Muscle layer of colon (tissue), 2 donors: ENCODE data around the gene MOB3C.

Source experiments
- H3K27ac ChIP-seq: one replicate; pipeline ENCODE4 v1.7.0; 2013; ENCODE audit warnings: low read depth, mild to moderate bottlenecking, low read length, moderate library complexity
- H3K27me3 ChIP-seq, 2 donors: one replicate each; pipeline ENCODE4 v1.7.0; 2013; ENCODE audit warnings: low read length in 2 of 2, mild to moderate bottlenecking in 2 of 2; ENCODE audit not compliant: insufficient read depth in 2 of 2, control insufficient read depth in 1 of 2
- H3K36me3 ChIP-seq: one replicate; pipeline ENCODE4 v1.7.0; 2013; ENCODE audit warnings: mild to moderate bottlenecking, low read length; ENCODE audit not compliant: insufficient read depth
- H3K4me1 ChIP-seq: one replicate; pipeline ENCODE4 v1.7.0; 2013; ENCODE audit warnings: mild to moderate bottlenecking, low read length; ENCODE audit not compliant: insufficient read depth
- H3K4me3 ChIP-seq, 2 donors: one replicate each; pipeline ENCODE4 v1.7.0; 2013; ENCODE audit warnings: low read length in 2 of 2, low read depth in 1 of 2, mild to moderate bottlenecking in 1 of 2, moderate library complexity in 1 of 2
- H3K9ac ChIP-seq: one replicate; pipeline ENCODE4 v1.7.0; 2013; ENCODE audit warnings: low read length
- H3K9me3 ChIP-seq: one replicate; pipeline ENCODE4 v1.7.0; 2013; ENCODE audit warnings: mild to moderate bottlenecking, low read length
- donor health status: abdominal sarcoma.
- donor health status: Adenocarcinoma of cecum.

Gene MOB3C

DNA sequence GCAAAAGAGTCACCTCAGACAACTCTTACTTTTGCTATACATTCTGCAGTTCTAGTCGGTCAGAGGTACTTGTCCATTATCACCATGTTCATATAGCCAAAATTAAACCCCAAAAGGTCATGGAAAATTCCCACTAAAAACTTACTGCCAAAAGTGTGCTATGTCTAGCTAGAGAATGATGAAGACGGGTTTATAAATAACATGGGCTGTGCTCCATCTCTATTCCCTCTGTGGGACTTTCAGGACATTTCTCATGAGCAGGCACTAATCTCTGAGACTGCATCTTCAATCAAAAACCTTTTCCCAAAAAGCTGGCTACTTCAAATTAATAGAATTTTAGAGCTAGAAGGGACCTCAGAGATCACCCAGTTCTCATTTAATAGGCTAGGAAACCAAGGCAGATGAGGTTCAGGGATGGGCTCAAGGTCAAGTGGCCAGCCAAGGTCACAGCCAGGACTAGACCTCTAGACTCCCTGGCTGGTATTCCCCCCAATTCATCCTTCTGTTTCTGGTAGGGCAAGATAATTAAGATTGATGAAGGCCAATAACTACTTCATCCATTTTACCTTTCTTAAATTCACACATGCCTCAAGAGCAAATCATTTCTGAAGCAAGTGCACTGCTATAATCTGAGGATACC, 21.0 kb upstream of the MOB3C start:
- H3K4me1 ChIP-seq: peaks cover 22% of the 10 kb centered on the region
- no peaks in the 10 kb centered on the region for H3K9me3 ChIP-seq
- no peak overlapping the region for H3K4me3 ChIP-seq
- H3K9ac ChIP-seq: no peak overlapping the region
- H3K27me3 ChIP-seq: no peaks in the 10 kb centered on the region
- H3K36me3 ChIP-seq: peaks cover 24% of the 10 kb centered on the region
- H3K27ac ChIP-seq: no peak overlapping the region

DNA sequence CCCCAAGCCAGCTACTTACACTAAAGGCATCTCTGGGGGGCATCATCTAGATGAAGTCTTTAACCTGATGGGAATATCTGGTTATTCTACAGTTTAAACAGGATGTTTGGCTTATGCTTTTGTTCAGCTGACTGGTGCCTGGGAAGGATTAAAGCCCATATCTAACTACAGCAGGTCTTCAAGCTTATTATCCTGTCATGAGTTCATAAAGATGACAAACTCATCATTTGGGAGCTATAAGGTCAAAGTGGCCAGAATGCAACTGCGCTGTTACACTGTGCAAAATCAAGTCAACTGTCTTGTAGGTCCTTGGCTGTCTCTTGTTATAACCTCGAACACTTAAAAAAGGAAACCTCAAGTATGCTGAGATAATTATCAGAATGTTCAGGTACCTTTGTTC, 18.6 kb upstream of the MOB3C start:
- no peak overlapping the region for H3K27ac ChIP-seq
- no peaks in the 10 kb centered on the region for H3K27me3 ChIP-seq
- H3K4me1 ChIP-seq: peaks cover 15% of the 10 kb centered on the region
- peaks cover 34% of the 10 kb centered on the region for H3K36me3 ChIP-seq
- no peaks in the 10 kb centered on the region for H3K9me3 ChIP-seq
- no peak overlapping the region for H3K4me3 ChIP-seq
- H3K9ac ChIP-seq: no peak overlapping the region

DNA sequence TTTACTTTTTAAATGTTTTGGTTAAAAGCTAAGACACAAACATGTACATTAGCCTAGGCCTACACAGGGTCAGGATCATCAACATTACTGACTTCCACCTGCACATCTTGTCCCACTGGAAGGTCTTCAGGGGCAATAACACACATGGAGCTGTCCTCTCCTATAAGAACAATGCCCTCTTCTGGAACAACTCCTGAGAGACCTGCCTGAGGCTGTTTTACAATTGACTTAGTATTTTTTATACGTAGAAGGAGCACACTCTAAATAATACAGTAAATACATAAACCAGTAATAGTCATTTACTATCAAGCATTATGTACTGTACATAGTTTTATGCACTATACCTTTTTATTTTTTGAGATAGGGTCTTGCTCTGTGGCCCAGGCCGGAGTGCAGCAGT, 14.1 kb upstream of the MOB3C start:
- no peak overlapping the region for H3K9ac ChIP-seq
- H3K27me3 ChIP-seq: no peaks in the 10 kb centered on the region
- peaks cover 31% of the 10 kb centered on the region for H3K36me3 ChIP-seq
- H3K4me3 ChIP-seq: no peak overlapping the region
- H3K4me1 ChIP-seq: no peaks in the 10 kb centered on the region
- H3K9me3 ChIP-seq: no peaks in the 10 kb centered on the region
- no peak overlapping the region for H3K27ac ChIP-seq

DNA sequence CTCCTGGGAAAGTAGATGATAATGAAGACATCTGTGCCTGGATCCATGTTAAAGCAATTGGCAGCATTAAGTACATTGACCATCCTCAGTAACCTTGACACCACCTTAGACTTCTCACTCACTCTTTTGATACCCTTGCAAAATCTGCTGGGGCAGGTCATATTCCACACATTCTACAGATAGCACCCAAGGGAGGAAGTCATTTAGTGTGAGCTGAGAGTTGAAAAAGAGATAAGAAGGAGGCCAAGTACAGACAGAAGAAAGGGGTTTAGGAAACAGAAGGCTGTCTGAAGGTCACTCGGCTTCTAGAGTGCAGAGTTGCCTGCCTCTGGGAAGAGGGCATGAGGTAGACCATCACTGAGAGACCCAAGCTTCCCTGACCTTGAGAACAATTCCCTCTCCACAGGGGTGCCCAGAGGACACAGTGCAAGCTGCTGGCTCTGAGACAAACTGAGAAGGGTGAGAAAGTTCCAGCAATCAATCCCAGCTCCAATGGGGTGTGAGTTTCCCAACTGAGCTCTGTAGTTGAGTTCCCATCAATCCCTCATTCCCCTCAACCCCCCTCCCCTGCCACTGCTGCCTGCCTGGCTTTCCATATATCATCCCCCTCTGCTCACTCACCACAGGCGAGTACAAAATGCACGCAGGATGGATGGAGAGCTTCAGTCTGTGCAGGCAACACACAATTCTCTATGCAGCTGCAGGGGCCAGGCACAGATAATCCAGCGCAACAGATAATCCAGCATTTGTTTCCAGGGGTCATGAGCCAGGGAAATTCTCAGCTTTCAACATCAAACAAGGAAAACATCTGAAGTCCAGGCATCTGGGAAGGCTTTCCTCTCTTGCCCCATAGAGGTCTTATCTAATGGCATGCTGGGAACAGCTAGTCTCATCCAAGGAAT, 7.4 kb upstream of the MOB3C start:
- no peaks in the 10 kb centered on the region for H3K36me3 ChIP-seq
- H3K9me3 ChIP-seq: no peaks in the 10 kb centered on the region
- H3K27ac ChIP-seq: no peak overlapping the region
- H3K4me1 ChIP-seq: no peaks in the 10 kb centered on the region
- no peak overlapping the region for H3K4me3 ChIP-seq
- no peaks in the 10 kb centered on the region for H3K27me3 ChIP-seq
- H3K9ac ChIP-seq: no peak overlapping the region

DNA sequence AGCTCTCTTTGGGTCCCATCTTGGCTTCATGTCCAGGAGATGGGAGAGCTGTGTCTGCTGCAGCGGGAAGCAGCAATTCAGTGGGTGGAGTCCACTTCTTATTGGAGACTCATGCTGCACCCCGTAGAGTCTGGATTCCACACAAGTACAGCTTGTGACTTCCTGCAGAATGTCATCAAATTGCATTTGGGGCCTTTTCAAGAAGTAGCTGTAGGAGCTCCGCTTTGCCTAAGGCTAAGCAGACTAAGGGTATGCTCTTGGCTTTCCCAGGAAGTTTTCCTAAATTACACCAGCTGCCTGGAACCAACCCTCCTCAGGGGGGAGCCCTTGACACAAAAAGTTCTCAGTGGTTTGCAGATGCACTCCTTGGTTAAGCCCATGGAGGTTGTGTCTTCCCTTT, 5.7 kb upstream of the MOB3C start:
- Histone ChIP-seq H3K36me3 (no peaks in the 10 kb centered on the region), H3K9me3 (no peaks in the 10 kb centered on the region), H3K27ac (no peak overlapping the region), H3K4me3 (no peak overlapping the region), H3K27me3 (no peaks in the 10 kb centered on the region), H3K9ac (no peak overlapping the region), H3K4me1 (peaks cover 4% of the 10 kb centered on the region)

DNA sequence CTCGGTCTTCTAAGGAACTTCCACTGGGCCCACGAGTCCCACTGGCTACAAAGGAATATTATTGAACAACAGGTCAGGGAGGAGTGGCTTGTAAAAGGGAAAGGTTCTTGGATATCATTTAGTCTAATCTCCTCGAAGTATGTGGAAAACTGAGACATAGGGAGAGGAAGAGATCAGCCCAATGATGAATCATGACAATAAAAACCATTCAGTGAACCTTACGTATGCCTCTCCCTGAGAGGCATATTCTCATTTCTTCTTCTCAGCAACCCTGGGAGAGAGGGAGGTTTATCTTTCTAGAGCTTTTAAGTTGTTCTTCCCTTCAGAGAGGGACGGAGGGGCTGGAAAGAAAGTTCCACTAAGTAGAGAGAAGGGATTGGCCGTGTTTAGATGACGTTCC, 5.3 kb upstream of the MOB3C start:
- H3K27ac ChIP-seq: no peak overlapping the region
- H3K9ac ChIP-seq: no peak overlapping the region
- H3K9me3 ChIP-seq: no peaks in the 10 kb centered on the region
- no peaks in the 10 kb centered on the region for H3K36me3 ChIP-seq
- H3K4me3 ChIP-seq: no peak overlapping the region
- H3K4me1 ChIP-seq: peaks cover 8% of the 10 kb centered on the region
- H3K27me3 ChIP-seq: no peaks in the 10 kb centered on the region

DNA sequence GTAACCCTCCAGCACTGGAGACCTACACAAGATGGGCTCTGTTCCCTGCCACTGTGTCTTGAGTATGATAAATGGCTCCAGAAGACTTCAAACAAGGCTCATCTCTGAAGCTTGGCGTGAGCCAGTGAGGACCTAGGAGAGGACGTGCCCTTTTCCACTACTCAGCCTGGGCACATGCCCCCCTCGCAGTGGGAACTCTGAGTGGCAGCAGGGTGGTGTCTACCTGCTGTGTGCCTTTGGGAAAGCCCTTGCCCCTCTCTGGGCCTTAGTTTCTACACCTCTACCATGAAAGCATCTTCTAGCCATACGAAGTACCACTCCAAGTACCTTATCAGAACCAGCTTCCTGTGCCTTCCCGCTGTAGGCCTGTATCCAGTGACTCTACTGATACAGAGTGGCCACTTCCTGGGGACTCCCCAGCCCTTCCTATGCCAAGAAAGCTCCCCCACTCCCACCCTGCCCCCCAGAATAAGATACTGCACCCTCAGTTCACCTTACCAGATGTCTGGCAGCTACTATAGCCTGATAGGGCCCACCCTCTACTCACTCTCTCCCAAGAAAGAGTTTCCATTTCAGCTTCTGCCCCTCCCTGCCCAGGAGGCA, 3.1 kb upstream of the MOB3C start:
- Histone ChIP-seq H3K36me3 (no peaks in the 10 kb centered on the region), H3K9me3 (no peaks in the 10 kb centered on the region), H3K4me1 (peaks cover 21% of the 10 kb centered on the region), H3K4me3 (no peak overlapping the region), H3K9ac (no peak overlapping the region), H3K27me3 (no peaks in the 10 kb centered on the region), H3K27ac (no peak overlapping the region)

DNA sequence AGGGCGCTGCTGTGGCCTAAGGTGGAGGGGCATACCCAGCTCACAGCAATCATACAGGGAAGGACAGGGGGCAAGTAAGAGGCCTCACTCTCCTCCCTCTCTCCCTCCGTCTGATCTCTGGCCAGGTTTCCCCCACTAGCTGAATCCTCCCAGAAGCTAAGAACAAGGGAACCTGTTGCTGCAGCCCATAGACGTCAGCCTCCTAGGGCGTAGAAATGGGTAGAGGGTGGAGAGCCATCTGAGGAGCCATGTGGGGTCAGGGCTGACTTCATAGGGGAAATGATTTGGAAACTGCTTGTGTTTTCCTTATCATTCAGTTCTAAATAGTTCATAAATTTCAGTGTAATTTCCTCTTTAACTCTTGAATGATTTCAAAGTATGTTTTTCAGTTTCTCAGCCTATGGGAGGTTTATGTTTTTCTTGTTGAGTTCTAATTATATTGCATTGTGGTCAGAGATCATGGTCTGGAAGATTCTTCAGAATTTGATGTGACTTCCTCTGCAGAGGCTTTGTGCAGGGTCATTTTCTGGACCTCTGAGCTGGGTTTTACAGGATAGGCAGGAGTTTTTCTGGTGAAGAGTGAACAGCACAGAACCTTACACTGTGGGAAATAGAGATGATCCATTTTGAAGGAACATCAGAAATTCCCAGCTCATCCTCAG, 2.3 kb upstream of the MOB3C start:
- H3K4me3 ChIP-seq: no peak overlapping the region
- H3K27me3 ChIP-seq: no peaks in the 10 kb centered on the region
- H3K9ac ChIP-seq: no peak overlapping the region
- H3K9me3 ChIP-seq: no peaks in the 10 kb centered on the region
- peaks cover 30% of the 10 kb centered on the region for H3K4me1 ChIP-seq
- no peaks in the 10 kb centered on the region for H3K36me3 ChIP-seq
- no peak overlapping the region for H3K27ac ChIP-seq

DNA sequence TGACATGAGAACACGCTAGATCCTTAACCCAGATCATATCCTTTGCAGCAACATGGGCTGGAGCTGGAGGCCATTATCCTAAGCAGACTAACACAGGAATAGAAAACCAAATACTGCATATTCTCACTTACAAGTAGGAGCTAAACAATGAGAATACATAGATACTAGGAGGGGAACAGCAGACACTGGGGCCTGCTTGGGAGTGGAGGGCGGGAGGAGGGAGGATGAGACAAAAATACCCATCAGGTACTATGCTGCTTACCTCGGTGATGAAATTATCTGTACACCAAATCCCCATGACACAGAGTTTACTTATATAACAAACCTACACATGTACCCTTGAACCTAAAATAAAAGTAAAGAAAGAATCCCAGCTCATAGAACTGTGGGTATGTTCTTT, 1.2 kb upstream of the MOB3C start:
- Histone ChIP-seq H3K4me3 (no peak overlapping the region), H3K4me1 (peaks cover 40% of the 10 kb centered on the region), H3K36me3 (no peaks in the 10 kb centered on the region), H3K9ac (no peak overlapping the region), H3K27me3 (no peaks in the 10 kb centered on the region), H3K9me3 (no peaks in the 10 kb centered on the region), H3K27ac (peak overlapping the region; percentile 1)

DNA sequence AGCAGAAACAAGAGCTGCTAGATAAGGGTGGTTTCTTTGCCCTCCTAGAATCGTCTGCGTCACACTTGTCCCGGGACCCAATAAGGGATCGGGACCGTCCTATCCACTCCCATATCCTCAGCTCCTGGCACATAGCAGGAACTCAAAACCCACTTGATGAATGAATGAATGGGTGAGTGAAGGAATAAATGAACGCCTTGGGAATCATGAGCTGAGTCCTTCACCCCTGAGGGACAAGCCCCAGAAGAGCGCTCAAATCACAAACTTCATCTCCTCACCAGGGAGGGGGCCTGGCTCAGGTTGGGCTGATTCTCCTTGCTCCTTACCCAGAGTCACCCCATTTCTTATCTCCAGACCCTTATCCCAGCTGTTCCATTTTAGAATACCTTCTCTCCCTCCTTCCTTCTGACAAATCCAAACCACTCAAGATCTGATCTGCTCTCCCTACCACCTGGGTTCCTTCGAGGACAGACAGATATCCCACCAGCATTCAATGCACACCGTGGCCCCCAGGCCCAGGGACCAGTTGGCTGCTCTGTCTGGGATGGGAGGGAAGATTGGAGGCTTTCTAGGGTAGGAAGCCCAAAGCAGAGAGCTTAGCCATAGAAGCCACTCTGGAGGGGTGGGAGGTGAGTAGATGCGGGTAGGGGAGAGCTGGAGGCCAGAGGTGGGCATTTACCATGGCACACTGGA, 643 bp upstream of the MOB3C start:
- H3K9ac ChIP-seq: peak overlapping the region; percentile 96
- peak overlapping the region; percentile 95 for H3K27ac ChIP-seq
- H3K4me1 ChIP-seq: peaks cover 43% of the 10 kb centered on the region
- H3K27me3 ChIP-seq: no peaks in the 10 kb centered on the region
- no peaks in the 10 kb centered on the region for H3K9me3 ChIP-seq
- no peaks in the 10 kb centered on the region for H3K36me3 ChIP-seq
- peak overlapping the region; percentile 86 to 93 for H3K4me3 ChIP-seq

DNA sequence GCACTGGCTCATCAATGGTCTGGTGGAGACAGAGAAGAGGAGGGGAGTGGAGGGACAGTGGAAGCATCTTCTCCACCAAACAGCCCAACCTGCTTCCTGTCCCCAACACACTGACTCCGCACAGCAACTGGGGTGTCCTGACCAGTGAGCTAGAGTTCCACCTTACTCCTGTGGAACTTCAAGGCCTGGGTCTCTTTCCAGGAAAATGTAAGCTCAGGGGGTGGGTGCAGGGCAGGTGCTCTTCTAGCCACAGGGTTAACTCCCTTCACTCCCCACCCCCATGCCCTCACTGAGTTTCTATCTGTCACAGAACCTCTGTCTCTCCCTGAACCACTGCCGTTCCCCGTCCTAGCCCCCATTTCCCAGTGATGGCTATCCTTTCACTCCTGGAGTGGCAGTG, 876 bp downstream of the MOB3C start:
- Histone ChIP-seq H3K9ac (peak overlapping the region; percentile 96), H3K4me3 (peak overlapping the region; percentile 86 to 93), H3K4me1 (peaks cover 59% of the 10 kb centered on the region), H3K36me3 (peaks cover 6% of the 10 kb centered on the region), H3K9me3 (no peaks in the 10 kb centered on the region), H3K27me3 (no peaks in the 10 kb centered on the region), H3K27ac (peak overlapping the region; percentile 95)
